CD14-positive monocyte (primary cell): ENCODE measurements around the gene IFI27. TPM values are rescaled to one million over a fixed set of nuclear protein-coding genes. Genes with fewer than 3 reads are reported as not detected.

Experiments
- DNase-seq, 3 donors: peaks; one replicate each; pipeline ENCODE4 v3.0.0-alpha.2; 2011 to 2022
- H2AFZ ChIP-seq: 2 replicates; pipeline ENCODE4 v1.6.0; 2012; ENCODE audit warnings: mild to moderate bottlenecking, low read depth, low read length, inconsistent platforms; ENCODE audit not compliant: insufficient read depth, poor library complexity, severe bottlenecking
- H3K27ac ChIP-seq, 2 donors: 1 replicate in 1 of 2; 2 replicates in 1 of 2; pipeline ENCODE4 v1.5.1; 2012 to 2013; ENCODE audit warnings: low read length in 2 of 2, control low read depth in 1 of 2, inconsistent platforms in 1 of 2, low read depth in 1 of 2, mild to moderate bottlenecking in 1 of 2
- H3K27me3 ChIP-seq, 2 donors: one replicate each; pipeline versions ENCODE4 v1.6.0 to v1.6.1; 2011 to 2013; ENCODE audit warnings: low read length in 2 of 2; ENCODE audit not compliant: control insufficient read depth in 2 of 2, insufficient read depth in 2 of 2
- H3K36me3 ChIP-seq, 2 donors: replicated peaks in 1 of 2; 1 replicate in 1 of 2; 2 replicates in 1 of 2; pipeline versions ENCODE4 v1.5.1 to v1.6.1; 2012 to 2013; ENCODE audit warnings: low read length in 2 of 2, control low read depth in 1 of 2, inconsistent platforms in 1 of 2, mild to moderate bottlenecking in 1 of 2; ENCODE audit not compliant: insufficient read depth in 2 of 2, control insufficient read depth in 1 of 2
- H3K4me1 ChIP-seq, 2 donors: 1 replicate in 1 of 2; 2 replicates in 1 of 2; pipeline versions ENCODE4 v1.5.1 to v1.6.1; 2012 to 2013; ENCODE audit warnings: low read length in 2 of 2, control low read depth in 1 of 2, inconsistent platforms in 1 of 2, mild to moderate bottlenecking in 1 of 2, moderate library complexity in 1 of 2; ENCODE audit not compliant: insufficient read depth in 2 of 2, control insufficient read depth in 1 of 2
- H3K4me2 ChIP-seq: replicated peaks from 2 replicates; pipeline ENCODE3; 2012; ENCODE audit warnings: low read length, moderate library complexity, mild to moderate bottlenecking; ENCODE audit not compliant: poor library complexity, severe bottlenecking; ENCODE audit errors: extremely low read depth
- H3K4me3 ChIP-seq, 3 experiments: fragments of 200-600 bp in 1 of 3; sonication (generic) in 1 of 3; replicated peaks in 1 of 3; 1 replicate in 2 of 3; 2 replicates in 1 of 3; pipeline ENCODE4 v1.5.1; 2011 to 2013; ENCODE audit warnings: low read length in 3 of 3, mild to moderate bottlenecking in 3 of 3, control low read depth in 2 of 3, low read depth in 2 of 3, inconsistent platforms in 1 of 3, moderate library complexity in 1 of 3
- H3K79me2 ChIP-seq: 2 replicates; pipeline ENCODE4 v1.6.0; 2012; ENCODE audit warnings: mild to moderate bottlenecking, control low read depth, inconsistent platforms, low read length, moderate library complexity; ENCODE audit not compliant: insufficient read depth
- H3K9ac ChIP-seq: 2 replicates; pipeline ENCODE4 v1.6.0; 2017; ENCODE audit warnings: low read length, mild to moderate bottlenecking; ENCODE audit not compliant: insufficient read depth, poor library complexity, severe bottlenecking
- H3K9me3 ChIP-seq, 2 donors: replicated peaks in 1 of 2; 1 replicate in 1 of 2; 2 replicates in 1 of 2; pipeline versions ENCODE4 v1.5.1 to v1.6.1; 2012 to 2013; ENCODE audit warnings: low read length in 2 of 2, control low read depth in 1 of 2; ENCODE audit not compliant: control insufficient read depth in 1 of 2, insufficient read depth in 1 of 2
- H4K20me1 ChIP-seq: 2 replicates; pipeline ENCODE4 v1.6.0; 2012; ENCODE audit warnings: mild to moderate bottlenecking, low read length, control low read depth, moderate library complexity; ENCODE audit not compliant: insufficient read depth
- H3K27ac Mint-ChIP-seq, 7 donors: one replicate each; pipeline ENCODE4 v1.8.0; 2020; ENCODE audit warnings: mild to moderate bottlenecking in 7 of 7, mixed read lengths in 7 of 7, moderate library complexity in 6 of 7, inconsistent platforms in 2 of 7
- H3K27me3 Mint-ChIP-seq, 3 donors: one replicate each; pipeline ENCODE4 v1.8.0; 2021 to 2022; ENCODE audit warnings: low read depth in 3 of 3, mild to moderate bottlenecking in 3 of 3, mixed read lengths in 3 of 3, moderate library complexity in 3 of 3, inconsistent platforms in 1 of 3
- H3K36me3 Mint-ChIP-seq, 2 donors: one replicate each; pipeline ENCODE4 v1.8.0; 2020; ENCODE audit warnings: mixed read lengths in 2 of 2, inconsistent platforms in 1 of 2, mild to moderate bottlenecking in 1 of 2
- H3K4me1 Mint-ChIP-seq: one replicate; pipeline ENCODE4 v1.8.0; 2020; ENCODE audit warnings: mild to moderate bottlenecking, mixed read lengths
- H3K4me3 Mint-ChIP-seq, 2 donors: one replicate each; pipeline ENCODE4 v1.8.0; 2020; ENCODE audit warnings: mild to moderate bottlenecking in 2 of 2, mixed read lengths in 2 of 2, moderate library complexity in 1 of 2
- H3K9me3 Mint-ChIP-seq, 7 donors: one replicate each; pipeline ENCODE4 v1.8.0; 2020 to 2022; ENCODE audit warnings: mixed read lengths in 7 of 7, mild to moderate bottlenecking in 6 of 7, moderate library complexity in 6 of 7, inconsistent platforms in 2 of 7
- CTCF ChIP-seq: fragments of 200-600 bp; IDR thresholded peaks from one replicate; pipeline ENCODE4 v1.8.0; 2022; ENCODE audit warnings: antibody characterized with exemption, mild to moderate bottlenecking
- WGBS: methylation state at CpG from one replicate; pipeline ENCODE4 v1.1.5; 2013; ENCODE audit warnings: missing lambda C conversion rate; ENCODE audit not compliant: insufficient coverage; 5-methylcytosine and 5-hydroxymethylcytosine counted together
- intact Hi-C, 2 donors: fragments of 100-400 bp; cut with micrococcal nuclease; formaldehyde crosslinking; loops; one replicate each; pipeline versions ENCODE4 v1.15.0 to v1.15.1; 2023
- polyA plus RNA-seq, 3 donors: library from polyadenylated mRNA; depleted of rRNA in 1 of 3; unstranded in 2 of 3; stranded (reverse) in 1 of 3; fragments of 300-500 nt in 2 of 3; fragments of >200 nt in 1 of 3; fragmentation: Illumina TruSeq in 2 of 3; gene quantifications; 1 replicate in 2 of 3; 2 replicates in 1 of 3; pipeline ENCODE4 v1.2.3, GENCODE V29; 2012 to 2021

Gene IFI27
- polyA plus RNA-seq, 3 donors, result 3.0 to 3.9 (median 3.3) TPM

- H2AFZ ChIP-seq, result no peak overlapping the region
- H3K9me3 Mint-ChIP-seq, result peaks cover 10 to 24% (median 18%) of the 10 kb centered on the region in 7 donors
- no peak overlapping the region for H3K27ac Mint-ChIP-seq
- peaks cover 0 to 2% of the 10 kb centered on the region in 2 donors for H3K27me3 ChIP-seq
- H4K20me1 ChIP-seq, result no peaks in the 10 kb centered on the region
- H3K4me3 Mint-ChIP-seq, result no peak overlapping the region
- no peak overlapping the region for H3K27ac ChIP-seq
- no peak overlapping the region for H3K9ac ChIP-seq
- no peaks in the 10 kb centered on the region for H3K36me3 ChIP-seq
- DNase-seq, result no peak
- 94% methylated on average over 2 of the region's 10 CpGs for WGBS
- intact Hi-C loops, result no loop called here
- no peaks in the 10 kb centered on the region for H3K36me3 Mint-ChIP-seq
- no peak for TF ChIP-seq CTCF
- H3K79me2 ChIP-seq, result no peaks in the 10 kb centered on the region
- peaks cover 10% of the 10 kb centered on the region in 2 donors for H3K4me1 ChIP-seq
- H3K4me1 Mint-ChIP-seq, result peaks cover 12% of the 10 kb centered on the region
- H3K4me2 ChIP-seq, result no peak overlapping the region
- peaks cover 12 to 20% (median 15%) of the 10 kb centered on the region in 3 donors for H3K27me3 Mint-ChIP-seq
- H3K9me3 ChIP-seq, result peaks cover 12 to 25% of the 10 kb centered on the region in 2 donors
- no peak overlapping the region for H3K4me3 ChIP-seq
These were observed 6.2 kb downstream of the IFI27 start for GRCh38 chr14:94116701-94117100.

DNA sequence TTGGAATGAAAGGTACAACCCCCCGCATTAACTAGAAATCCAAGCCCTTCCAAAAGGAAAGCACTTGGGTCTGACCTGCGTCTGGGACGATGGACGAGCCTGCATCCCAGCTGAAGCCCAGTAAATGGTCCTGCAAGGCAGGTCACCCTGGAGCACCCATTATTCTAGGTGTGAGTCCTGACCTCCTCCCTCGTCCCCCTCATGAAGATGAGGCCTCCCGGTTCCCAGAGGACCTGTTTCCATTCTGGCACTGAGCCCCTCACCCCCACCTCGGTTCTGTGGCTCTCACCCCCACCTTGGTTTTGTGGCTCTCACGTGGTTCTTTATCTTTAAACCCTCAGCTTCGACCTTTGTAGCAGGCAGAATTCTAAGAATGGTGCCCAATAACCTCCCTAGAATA, 7.3 kb downstream of the IFI27 start:
- no peaks in the 10 kb centered on the region for H3K79me2 ChIP-seq
- Mint-ChIP-seq H3K4me3 (no peak overlapping the region), H3K4me1 (peaks cover 12% of the 10 kb centered on the region), H3K9me3 (peaks cover 10 to 24% (median 18%) of the 10 kb centered on the region in 7 donors), H3K27ac (no peak overlapping the region), H3K36me3 (no peaks in the 10 kb centered on the region), H3K27me3 (peaks cover 9 to 18% (median 15%) of the 10 kb centered on the region in 3 donors)
- H3K36me3 ChIP-seq, result no peaks in the 10 kb centered on the region
- H4K20me1 ChIP-seq, result no peaks in the 10 kb centered on the region
- no peak for TF ChIP-seq CTCF
- 93% methylated on average over 4 of the region's 9 CpGs for WGBS
- H3K4me2 ChIP-seq, result no peak overlapping the region
- peaks cover 0 to 2% of the 10 kb centered on the region in 2 donors for H3K27me3 ChIP-seq
- intact Hi-C loops, result no loop called here
- no peak overlapping the region for H3K27ac ChIP-seq
- H3K9me3 ChIP-seq, result peaks cover 12 to 25% of the 10 kb centered on the region in 2 donors
- H3K9ac ChIP-seq, result no peak overlapping the region
- no peak for DNase-seq
- no peak overlapping the region for H2AFZ ChIP-seq
- no peak overlapping the region for H3K4me3 ChIP-seq
- peaks cover 10% of the 10 kb centered on the region in 2 donors for H3K4me1 ChIP-seq
